Thoracic aorta (tissue), 2 donors: ENCODE measurements around the gene LRP6. TPM values are rescaled to one million over a fixed set of nuclear protein-coding genes. Genes with fewer than 3 reads are reported as not detected.

ENCODE experiments used
- ATAC-seq: fragments of 150-250 bp; one replicate; pipeline ENCODE4 v1.8.0; 2017; ENCODE audit warnings: low read depth; ENCODE audit not compliant: insufficient number of reproducible peaks, low FRiP score
- DNase-seq: peaks from one replicate; pipeline ENCODE4 v3.0.0-alpha.2; 2020; ENCODE audit warnings: low spot score
- H3K27ac ChIP-seq, 2 donors: fragments of 200-600 bp; sonication (generic); 1 replicate in 1 of 2; 2 replicates in 1 of 2; pipeline ENCODE4 v1.5.1; 2016; ENCODE audit warnings: mild to moderate bottlenecking in 2 of 2, moderate library complexity in 2 of 2
- H3K27me3 ChIP-seq: fragments of 200-600 bp; sonication (generic); replicated peaks from 2 replicates; pipeline ENCODE4 v1.6.0; 2016; ENCODE audit warnings: mild to moderate bottlenecking; ENCODE audit not compliant: insufficient read depth
- H3K36me3 ChIP-seq: fragments of 200-600 bp; sonication (generic); one replicate; pipeline ENCODE4 v1.5.1; 2016
- H3K4me1 ChIP-seq, 2 donors: fragments of 200-600 bp; sonication (generic); 1 replicate in 1 of 2; 2 replicates in 1 of 2; pipeline versions ENCODE4 v1.5.1 to v1.6.0; 2016; ENCODE audit warnings: low read depth in 2 of 2, mild to moderate bottlenecking in 1 of 2; ENCODE audit not compliant: control insufficient read depth in 1 of 2
- H3K4me3 ChIP-seq: fragments of 200-600 bp; sonication (generic); 2 replicates; pipeline ENCODE4 v1.5.1; 2016; ENCODE audit warnings: mild to moderate bottlenecking
- H3K9me3 ChIP-seq: fragments of 200-600 bp; sonication (generic); 2 replicates; pipeline ENCODE4 v1.5.1; 2016
- CTCF ChIP-seq: fragments of 200-600 bp; sonication (generic); IDR thresholded peaks from one replicate; pipeline ENCODE4 v1.5.1; 2019; ENCODE audit warnings: antibody characterized with exemption
- total RNA-seq, 2 donors: library from RNA; depleted of rRNA; stranded (reverse); fragments of >200 nt; gene quantifications; one replicate each; pipeline versions ENCODE4 v1.1.0 to v1.2.3, GENCODE V29; 2016

LRP6 gene
- total RNA-seq, 2 donors from 2014 or later = 39.9 to 41.5 TPM

- Histone ChIP-seq H3K4me3 (no peak overlapping the region), H3K27me3 (no peaks in the 10 kb centered on the region), H3K36me3 (no peaks in the 10 kb centered on the region), H3K4me1 (peaks cover 17 to 18% of the 10 kb centered on the region in 2 donors), H3K9me3 (no peaks in the 10 kb centered on the region), H3K27ac (no peak overlapping the region)
- no peak for TF ChIP-seq CTCF
- DNase-seq (no peak), ATAC-seq (no peak)
Observed at GRCh38 chr12:12088147-12088546, 178.7 kb downstream of the LRP6 start.

- no peak overlapping the region for H3K27ac ChIP-seq
- no peaks in the 10 kb centered on the region for H3K27me3 ChIP-seq
- peaks cover 14 to 18% of the 10 kb centered on the region in 2 donors for H3K4me1 ChIP-seq
- no peak for TF ChIP-seq CTCF
- no peaks in the 10 kb centered on the region for H3K36me3 ChIP-seq
- no peak overlapping the region for H3K4me3 ChIP-seq
- no peaks in the 10 kb centered on the region for H3K9me3 ChIP-seq
- ATAC-seq (no peak), DNase-seq (no peak)
Observed at GRCh38 chr12:12087693-12088034, 179.2 kb downstream of the LRP6 start.

GRCh38 chr12:12086973-12087692, 179.7 kb downstream of the LRP6 start:
- H3K4me1 ChIP-seq = peaks cover 12 to 18% of the 10 kb centered on the region in 2 donors
- no peak overlapping the region for H3K27ac ChIP-seq
- H3K36me3 ChIP-seq = no peaks in the 10 kb centered on the region
- TF ChIP-seq CTCF = no peak
- no peaks in the 10 kb centered on the region for H3K27me3 ChIP-seq
- H3K4me3 ChIP-seq = no peak overlapping the region
- no peak for ATAC-seq
- no peaks in the 10 kb centered on the region for H3K9me3 ChIP-seq
- no peak for DNase-seq

GRCh38 chr12:12086362-12086761, 180.5 kb downstream of the LRP6 start:
- H3K36me3 ChIP-seq = no peaks in the 10 kb centered on the region
- DNase-seq = no peak
- H3K27me3 ChIP-seq = no peaks in the 10 kb centered on the region
- no peak overlapping the region for H3K4me3 ChIP-seq
- no peaks in the 10 kb centered on the region for H3K9me3 ChIP-seq
- peaks cover 12 to 18% of the 10 kb centered on the region in 2 donors for H3K4me1 ChIP-seq
- ATAC-seq = no peak
- TF ChIP-seq CTCF = no peak
- H3K27ac ChIP-seq = no peak overlapping the region

- no peaks in the 10 kb centered on the region for H3K9me3 ChIP-seq
- H3K36me3 ChIP-seq = no peaks in the 10 kb centered on the region
- no peak overlapping the region for H3K27ac ChIP-seq
- no peak for DNase-seq
- no peak for TF ChIP-seq CTCF
- H3K4me3 ChIP-seq = no peak overlapping the region
- no peak for ATAC-seq
- H3K4me1 ChIP-seq = peaks cover 2 to 3% of the 10 kb centered on the region in 2 donors
- H3K27me3 ChIP-seq = no peaks in the 10 kb centered on the region
Observed at GRCh38 chr12:12083688-12084087, 183.2 kb downstream of the LRP6 start.
